KBM-7 (cell line): ENCODE data around the gene KMT5C.
"Not testable (repeated sequence)": the region's sequence is repeated elsewhere in the genome, so short reads cannot be mapped to it uniquely, and the experiment has no call there.

Experiments used
- DNase-seq: peaks from one replicate; pipeline ENCODE4 v3.0.0-alpha.2; 2015
- in situ Hi-C: fragments of 300-500 bp; cut with MboI; formaldehyde crosslinking; loops from 2 replicates; pipeline ENCODE4 v1.14.3; 2020; ENCODE audit warnings: low sequenced_read_pairs, low pct_unique_long_range_greater_than_20kb, mixed read lengths

Gene KMT5C

DNA sequence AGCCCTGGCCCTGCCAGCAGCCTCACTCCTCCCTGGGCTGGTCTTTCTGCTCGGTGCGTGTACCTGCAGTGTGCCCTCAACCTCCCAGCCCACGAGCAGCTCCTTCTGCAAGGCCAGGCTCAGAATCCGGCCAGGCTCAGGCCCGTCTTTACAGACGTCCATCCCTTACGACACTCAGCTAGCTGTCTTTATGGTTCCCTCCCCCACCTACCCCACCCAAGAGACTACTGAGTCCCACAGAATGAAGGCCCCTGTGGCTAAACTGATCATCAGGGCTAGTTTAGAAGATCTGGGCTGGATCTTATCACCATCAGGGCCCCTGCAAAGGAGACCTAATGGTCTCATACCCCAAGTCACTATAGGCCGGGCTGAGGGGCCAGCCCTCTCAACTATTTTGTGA is 25.3 kb upstream of the KMT5C start:
- no peak for DNase-seq
- in situ Hi-C loops: no loop called here

GRCh38 chr19:55315956-55316525 is 23.6 kb upstream of the KMT5C start:
- in situ Hi-C loops: no loop called here

DNA sequence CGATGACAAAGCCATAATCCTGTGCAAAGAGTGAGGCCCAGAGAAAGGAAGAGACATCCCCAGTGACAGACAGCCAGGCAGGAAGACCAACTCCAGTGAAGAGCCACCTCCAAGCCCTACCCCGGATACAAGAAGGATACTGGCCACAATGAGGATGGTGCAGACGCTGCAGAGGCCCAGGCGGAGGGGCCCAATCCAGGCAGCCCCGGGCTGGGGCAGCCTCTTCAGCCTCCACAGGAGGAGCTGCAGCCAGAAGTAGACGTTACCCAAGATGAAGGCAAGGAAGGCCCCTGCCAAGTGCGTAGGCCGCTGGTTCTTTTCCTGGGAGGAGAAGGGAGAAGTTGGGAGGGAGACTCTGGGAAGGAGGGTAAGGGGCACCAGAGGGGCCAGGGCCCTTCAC is 23.0 kb upstream of the KMT5C start:
- in situ Hi-C loops: no loop called here
- DNase-seq: no peak

More at GRCh38 chr19:55315956-55316525, 23.6 kb upstream of the KMT5C start:
- DNase-seq: no peak

DNA sequence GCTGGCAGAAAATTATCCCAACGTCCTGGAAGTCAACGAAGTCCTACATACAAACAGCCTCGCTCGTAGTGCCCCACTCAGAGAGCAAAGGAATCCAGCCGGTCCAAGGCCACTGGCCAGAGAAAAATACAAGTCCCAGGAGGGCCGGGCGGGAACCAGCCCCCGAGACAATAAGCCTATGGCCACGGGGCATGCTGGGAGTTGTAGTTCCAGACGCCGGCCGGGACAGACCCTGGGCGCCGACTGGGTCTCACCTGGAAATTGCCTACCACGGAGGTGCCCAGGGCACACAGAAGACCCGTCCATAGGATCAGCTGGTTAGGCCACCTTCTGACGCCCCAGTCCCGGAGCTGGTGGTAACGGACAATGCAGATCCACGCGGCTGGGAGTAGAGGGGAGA is 19.9 kb upstream of the KMT5C start:
- in situ Hi-C loops: no loop called here

DNA sequence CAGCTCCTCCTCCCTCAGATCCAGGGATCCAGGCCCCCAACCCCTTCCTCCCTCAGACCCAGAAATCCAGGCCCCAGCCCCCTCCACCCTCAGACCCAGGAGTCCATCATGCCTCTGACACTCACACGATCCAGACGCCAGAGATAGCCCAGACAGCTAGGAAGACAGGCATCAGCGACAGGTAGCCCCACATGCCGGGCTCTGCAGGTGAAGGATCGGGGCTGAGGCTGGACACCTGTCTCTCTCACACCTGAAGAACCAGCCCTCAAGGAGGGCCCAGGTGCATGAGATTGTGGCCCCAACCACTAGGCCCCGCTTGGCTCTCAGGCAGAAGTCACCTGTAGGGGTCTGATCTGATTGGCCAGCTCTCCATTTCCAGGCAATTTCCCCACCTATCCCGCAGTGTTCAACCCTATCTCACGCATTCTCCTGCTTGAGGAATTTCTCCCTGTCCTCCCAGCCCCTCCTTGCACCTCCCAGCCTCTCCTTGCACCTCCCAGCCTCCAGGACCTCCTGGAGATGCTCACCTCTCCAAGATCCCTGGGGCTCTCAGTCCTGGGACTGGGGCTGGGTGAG is 18.7 kb upstream of the KMT5C start:
- no peak for DNase-seq
- in situ Hi-C loops: no loop called here

More for the DNA sequence above, 19.9 kb upstream of the KMT5C start:
- no peak for DNase-seq

DNA sequence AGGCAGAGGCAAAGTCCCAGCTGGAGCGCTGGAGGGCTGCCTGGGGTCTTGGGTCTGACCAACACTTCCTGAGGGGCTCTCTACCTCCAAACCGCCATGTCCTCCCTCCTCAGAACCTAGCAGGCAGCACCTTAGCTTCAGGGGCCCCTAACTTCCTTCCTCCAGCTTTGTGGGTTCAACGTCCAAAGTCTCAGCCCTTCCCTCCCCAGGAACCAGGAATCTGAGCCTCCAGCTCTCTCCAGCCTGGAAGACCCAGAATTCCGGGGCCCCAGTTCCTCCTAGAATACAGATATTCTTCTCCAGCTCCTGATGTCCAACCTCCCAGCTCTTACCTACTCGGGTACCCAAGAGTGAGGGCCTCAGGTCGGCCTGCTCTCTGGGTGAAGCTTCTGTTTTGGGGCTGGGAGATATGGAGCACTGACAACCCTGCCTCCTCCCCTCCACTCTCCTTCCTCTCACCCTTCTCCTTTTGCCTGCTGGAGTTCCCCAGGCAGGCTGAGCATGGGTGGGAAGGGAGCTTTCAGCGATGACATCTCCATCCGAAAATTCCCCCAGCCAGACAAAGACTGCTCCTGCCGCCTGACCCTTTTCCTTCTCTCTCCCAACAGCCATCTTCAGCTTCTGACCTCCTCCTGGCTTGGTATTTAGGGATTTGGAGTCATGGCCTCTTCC is 18.1 kb upstream of the KMT5C start:
- in situ Hi-C loops: no loop called here
- DNase-seq: no peak

DNA sequence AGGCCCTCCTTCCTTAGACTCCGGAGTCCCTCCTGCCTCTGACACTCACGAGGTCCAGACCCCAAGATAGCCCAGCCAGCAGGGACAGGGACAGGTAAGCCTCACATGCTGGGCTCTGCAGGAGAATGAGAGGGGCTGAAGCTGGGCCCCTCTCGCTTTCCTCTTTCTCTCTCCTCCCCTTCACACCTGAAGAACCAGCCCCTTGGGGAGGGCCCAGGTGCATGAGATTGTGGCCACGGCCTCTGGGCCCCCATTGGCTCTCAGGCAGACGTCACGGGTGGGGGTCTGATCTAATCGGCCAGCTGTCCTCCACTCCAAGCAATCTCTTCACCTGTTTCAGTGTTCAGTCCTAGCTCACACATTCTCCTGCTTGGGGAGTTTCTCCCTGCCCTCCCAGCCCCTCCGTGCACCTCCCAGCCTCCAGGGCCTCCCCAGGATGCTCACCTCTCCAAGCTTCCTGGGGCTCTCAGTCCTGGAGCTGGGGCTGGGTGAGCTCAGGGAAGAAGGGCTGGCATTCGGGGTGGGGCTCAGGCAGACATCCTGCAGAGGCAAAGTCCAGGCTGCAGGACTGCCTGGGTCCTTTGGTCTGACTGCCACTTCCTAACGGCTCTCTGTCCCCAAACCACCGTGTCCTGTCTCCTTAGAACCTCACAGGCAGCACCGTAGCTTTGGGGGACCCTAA is 17.3 kb upstream of the KMT5C start:
- DNase-seq: no peak
- in situ Hi-C loops: no loop called here

DNA sequence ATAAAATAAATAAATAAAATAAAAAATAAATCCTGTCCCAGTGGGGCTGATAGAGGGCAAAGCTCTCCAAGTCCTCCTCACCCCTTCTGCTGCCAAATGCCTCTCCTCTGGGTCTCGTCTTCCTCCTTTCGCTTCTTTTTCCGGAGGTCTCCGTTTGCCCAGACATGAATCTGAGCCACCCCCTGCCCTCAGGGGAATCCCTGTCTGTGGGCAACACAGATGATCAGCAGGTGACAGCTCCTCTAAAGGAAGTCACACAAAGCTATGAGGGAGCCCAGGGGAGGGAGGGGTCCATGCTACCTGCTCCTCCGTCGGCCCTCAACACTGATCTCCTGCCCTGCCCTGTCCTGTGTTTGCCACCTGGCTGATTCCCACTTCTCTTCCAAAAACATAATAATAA is 15.0 kb upstream of the KMT5C start:
- in situ Hi-C loops: no loop called here

DNA sequence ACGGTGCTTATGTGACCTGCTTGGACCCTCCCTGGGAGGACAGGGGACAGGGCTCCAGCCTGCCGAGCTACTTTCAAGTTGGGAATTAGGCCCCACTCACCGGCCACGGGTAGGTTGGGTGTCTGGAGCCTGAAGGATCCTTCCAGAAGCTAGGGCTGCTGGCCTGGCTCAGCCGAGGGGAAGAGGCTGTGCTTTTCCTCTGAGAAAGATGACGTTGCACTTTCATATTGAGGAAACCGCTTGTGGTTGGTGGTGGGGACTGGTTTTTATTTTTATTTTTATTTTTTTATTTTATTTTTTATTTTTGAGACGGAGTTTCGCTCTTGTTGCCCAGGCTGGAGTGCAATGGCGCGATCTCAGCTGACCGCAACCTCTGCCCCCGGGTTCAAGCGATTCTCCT is 14.5 kb upstream of the KMT5C start, which contains the start of gene TMEM150B:
Gene TMEM150B (minus strand): TSS at position 170 of the 400 bp plus-strand sequence. CDS start 4,305 bp downstream, outside the sequence.
- no peak for DNase-seq
- in situ Hi-C loops: no loop called here

More for the DNA sequence above, 15.0 kb upstream of the KMT5C start:
- no peak for DNase-seq

DNA sequence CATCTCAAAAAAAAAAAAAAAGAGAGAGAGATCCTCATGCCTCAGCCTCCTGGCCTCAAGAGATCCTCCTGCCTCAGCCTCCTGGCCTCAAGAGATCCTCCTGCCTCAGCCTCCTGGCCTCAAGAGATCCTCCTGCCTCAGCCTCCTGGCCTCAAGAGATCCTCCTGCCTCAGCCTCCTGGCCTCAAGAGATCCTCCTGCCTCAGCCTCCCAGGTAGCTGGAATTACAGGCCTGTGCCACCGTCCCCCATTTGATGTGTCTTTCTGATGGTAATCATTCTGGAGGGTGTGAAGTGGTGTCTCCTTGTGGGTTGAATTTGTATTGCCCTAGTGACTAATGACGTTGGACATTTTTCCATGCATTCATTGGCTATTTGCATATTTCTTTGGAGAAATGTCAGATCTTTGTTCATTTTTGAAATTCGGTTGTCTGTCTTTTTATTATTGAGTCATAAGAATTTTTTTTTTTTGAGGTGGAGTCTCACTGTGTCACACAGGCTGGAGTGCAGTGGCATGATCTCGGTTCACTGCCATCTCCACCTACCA is 10.8 kb upstream of the KMT5C start:
- DNase-seq, in situ Hi-C loops: not testable (repeated sequence)

GRCh38 chr19:55329791-55330190 is 9.9 kb upstream of the KMT5C start:
- in situ Hi-C loops, DNase-seq: not testable (repeated sequence)

- DNase-seq: no peak
- in situ Hi-C loops: no loop called here
Observed at GRCh38 chr19:55333870-55334269, 5.8 kb upstream of the KMT5C start.

GRCh38 chr19:55336101-55336500 is 3.6 kb upstream of the KMT5C start:
- in situ Hi-C loops: no loop called here
- no peak for DNase-seq

DNA sequence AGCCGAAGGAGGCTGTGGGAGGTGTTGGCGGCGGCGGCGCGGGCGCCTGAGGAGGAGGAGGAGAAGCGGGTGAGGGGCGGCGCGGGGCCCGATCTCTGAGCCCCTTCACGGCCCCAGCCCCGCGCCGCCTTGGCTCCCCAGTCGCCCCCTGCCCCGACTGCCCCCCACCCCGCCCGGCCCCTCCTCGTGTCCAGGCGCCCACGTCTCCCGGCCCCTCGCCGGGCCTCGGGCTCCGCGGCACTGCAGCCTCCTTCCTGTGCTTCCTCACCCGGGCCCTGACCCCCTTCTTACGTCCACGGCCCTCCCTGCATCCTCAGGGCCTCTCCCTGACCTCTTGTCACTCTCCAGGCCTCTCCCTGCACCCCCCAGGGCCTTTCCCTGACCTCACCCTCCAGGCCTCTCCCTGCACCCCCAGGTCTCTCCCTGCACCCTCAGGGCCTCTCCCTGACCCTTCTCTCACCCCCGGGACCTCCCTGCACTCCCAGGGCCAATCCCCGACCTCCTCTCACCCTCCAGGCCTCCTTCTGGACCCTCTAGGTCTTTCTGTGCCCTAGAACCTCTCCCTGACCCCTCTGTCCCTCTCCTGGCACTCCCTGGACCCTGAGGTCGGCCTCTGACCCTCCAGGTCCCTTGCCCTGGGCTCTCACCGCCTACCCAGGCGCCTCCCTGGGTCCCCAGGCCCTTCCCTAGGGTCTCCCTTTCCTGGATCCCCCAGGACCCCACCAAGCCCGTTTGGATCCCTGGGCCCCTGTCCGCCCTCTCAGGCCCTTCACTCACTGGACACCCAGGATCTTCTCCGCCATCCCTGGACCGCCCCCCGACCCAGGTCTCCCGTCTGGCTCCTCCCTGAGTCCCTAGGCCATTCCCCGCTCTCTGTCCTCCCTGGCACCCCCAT is 460 bp downstream of the KMT5C start:
- DNase-seq: peak; percentile 18
- in situ Hi-C loops: no loop called here

GRCh38 chr19:55340784-55341147 is 1.1 kb downstream of the KMT5C start:
- DNase-seq: peak; percentile 22

GRCh38 chr19:55341171-55341588 is 1.5 kb downstream of the KMT5C start:
- in situ Hi-C loops: no loop called here

More at GRCh38 chr19:55340784-55341147, 1.1 kb downstream of the KMT5C start:
- in situ Hi-C loops: no loop called here

DNA sequence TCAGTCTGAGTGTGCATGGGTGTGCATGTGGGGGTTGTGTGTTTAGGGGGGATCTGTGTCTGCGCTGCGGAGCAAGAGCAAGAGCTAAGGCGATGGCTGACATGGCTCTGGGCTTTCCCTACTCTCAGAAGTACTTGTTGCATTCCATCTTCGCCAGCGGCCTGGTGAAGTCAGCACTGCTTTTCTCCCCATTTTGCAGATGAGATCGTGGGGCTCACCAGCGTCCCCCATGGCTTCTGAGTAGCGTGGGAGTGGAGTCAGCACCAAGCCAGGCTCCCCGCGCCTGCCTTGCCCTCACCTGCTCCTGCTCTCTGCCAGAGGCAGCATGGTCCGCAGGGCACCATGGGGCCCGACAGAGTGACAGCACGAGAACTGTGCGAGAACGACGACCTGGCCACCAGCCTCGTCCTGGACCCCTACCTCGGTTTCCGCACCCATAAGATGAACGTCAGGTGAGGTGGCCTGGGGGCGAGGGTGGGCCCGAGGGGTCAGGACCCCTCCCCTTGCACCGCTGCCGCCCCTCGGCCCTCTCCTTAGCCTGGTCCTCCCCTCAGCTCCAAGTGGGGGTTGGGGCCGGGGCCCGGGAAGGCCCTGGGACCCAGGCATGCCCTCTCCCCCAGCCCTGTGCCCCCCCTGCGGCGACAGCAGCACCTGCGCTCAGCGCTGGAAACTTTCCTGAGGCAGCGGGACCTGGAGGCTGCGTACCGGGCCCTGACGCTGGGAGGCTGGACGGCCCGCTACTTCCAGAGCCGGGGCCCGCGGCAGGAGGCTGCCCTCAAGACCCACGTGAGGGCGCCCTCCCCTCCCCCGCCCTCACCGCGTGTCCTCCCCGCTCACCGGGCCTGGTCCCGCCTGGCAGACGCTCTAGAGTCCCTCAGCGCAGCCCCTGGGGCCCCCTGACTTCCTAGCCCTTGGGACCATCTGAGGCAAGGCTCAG is 2.2 kb downstream of the KMT5C start:
- in situ Hi-C loops: no loop called here

More at GRCh38 chr19:55341171-55341588, 1.5 kb downstream of the KMT5C start:
- DNase-seq: peak; percentile 35

DNA sequence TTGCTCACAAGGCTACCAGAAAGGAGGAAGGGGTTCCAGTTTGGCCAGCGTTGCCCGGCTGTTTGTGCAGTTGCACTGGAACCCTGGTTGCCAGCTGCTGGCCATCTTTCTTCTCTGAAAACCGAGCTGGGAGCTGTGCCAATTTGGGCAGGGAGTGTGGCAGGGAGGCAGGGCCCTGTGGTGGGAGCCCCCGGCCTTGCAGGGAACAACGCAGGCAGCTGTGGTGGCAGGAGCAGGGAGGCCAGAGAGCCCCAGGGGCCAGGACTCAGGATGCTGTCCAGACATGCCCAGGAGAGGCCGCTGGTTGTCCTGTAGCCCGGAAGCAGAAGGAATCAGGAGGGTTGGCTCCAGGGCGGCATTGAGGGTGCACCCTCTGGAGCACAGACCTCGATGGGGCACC is 4.8 kb downstream of the KMT5C start:
- in situ Hi-C loops: no loop called here
- no peak for DNase-seq

More for the DNA sequence above, 2.2 kb downstream of the KMT5C start:
- no peak for DNase-seq
